Smooth muscle cell (in vitro differentiated cells): ENCODE data around the gene SPATA31E1. TPM values are rescaled to one million over a fixed set of nuclear protein-coding genes. Genes with fewer than 3 reads are reported as not detected.
A peak's percentile ranks its signal among the peaks of the same experiment; 100 is the strongest.

ENCODE experiments used
- DNase-seq: peaks from one replicate; lab custom pipeline; 2025; ENCODE audit not compliant: unreplicated experiment; lab: John Stamatoyannopoulos, UW
- H2AFZ ChIP-seq: fragments of 200-600 bp; sonication (generic); 2 replicates; pipeline ENCODE4 v1.6.0; 2016; ENCODE audit warnings: antibody characterized with exemption, low read depth, mild to moderate bottlenecking
- H3F3A ChIP-seq: fragments of 200-600 bp; sonication (generic); 2 replicates; pipeline ENCODE4 v1.6.0; 2017; ENCODE audit warnings: antibody characterized with exemption, low read depth
- H3K27ac ChIP-seq: fragments of 200-600 bp; sonication (generic); 2 replicates; pipeline ENCODE4 v1.5.1; 2016; ENCODE audit warnings: low read depth, mild to moderate bottlenecking
- H3K27me3 ChIP-seq: fragments of 200-600 bp; sonication (generic); 2 replicates; pipeline ENCODE4 v1.6.1; 2016; ENCODE audit warnings: low read depth, mild to moderate bottlenecking
- H3K36me3 ChIP-seq: fragments of 200-600 bp; sonication (generic); 2 replicates; pipeline ENCODE4 v1.5.1; 2016; ENCODE audit warnings: low read depth
- H3K4me1 ChIP-seq: fragments of 200-600 bp; sonication (generic); 2 replicates; pipeline ENCODE4 v1.5.1; 2016; ENCODE audit warnings: low read depth
- H3K4me2 ChIP-seq: fragments of 200-600 bp; sonication (generic); 2 replicates; pipeline ENCODE4 v1.6.0; 2016; ENCODE audit warnings: mild to moderate bottlenecking
- H3K4me3 ChIP-seq: fragments of 200-600 bp; sonication (generic); 2 replicates; pipeline ENCODE4 v1.5.1; 2016; ENCODE audit warnings: mild to moderate bottlenecking
- H3K79me2 ChIP-seq: fragments of 200-600 bp; sonication (generic); 2 replicates; pipeline ENCODE4 v1.6.0; 2016; ENCODE audit warnings: low read depth, mild to moderate bottlenecking
- H3K9ac ChIP-seq: fragments of 200-600 bp; sonication (generic); 2 replicates; pipeline ENCODE4 v1.6.0; 2016; ENCODE audit warnings: low read depth
- H3K9me3 ChIP-seq: fragments of 200-600 bp; sonication (generic); replicated peaks from 2 replicates; pipeline ENCODE4 v1.5.1; 2016; ENCODE audit warnings: low read depth
- H4K20me1 ChIP-seq: fragments of 200-600 bp; sonication (generic); 2 replicates; pipeline ENCODE4 v1.6.0; 2016; ENCODE audit warnings: low read depth
- WGBS: methylation state at CpG from one replicate; pipeline ENCODE4 v1.1.7; 2016; ENCODE audit warnings: low lambda C conversion rate; 5-methylcytosine and 5-hydroxymethylcytosine counted together
- polyA plus RNA-seq: library from polyadenylated mRNA; unstranded; fragments of >200 nt; fragmentation: Nextera tagmentation; extraction: Ambion mirVana; gene quantifications from 2 replicates; pipeline ENCODE4 v1.2.1, GENCODE V29; 2016
- total RNA-seq: library from RNA; depleted of rRNA; stranded (reverse); fragments of >200 nt; gene quantifications from 2 replicates; pipeline ENCODE4 v1.2.3, GENCODE V29; 2014
- TF ChIP-seq, protein P1 (sequence below): fragments of 200-600 bp; sonication (generic); IDR thresholded peaks from 2 replicates; pipeline ENCODE4 v1.5.1; 2017; ENCODE audit warnings: borderline replicate concordance, mild to moderate bottlenecking, antibody characterized with exemption; ENCODE audit not compliant: insufficient read depth, poor library complexity, severe bottlenecking

SPATA31E1 gene
- total and polyA plus RNA-seq, 2 experiments from 2014 or later, result not detected

DNA sequence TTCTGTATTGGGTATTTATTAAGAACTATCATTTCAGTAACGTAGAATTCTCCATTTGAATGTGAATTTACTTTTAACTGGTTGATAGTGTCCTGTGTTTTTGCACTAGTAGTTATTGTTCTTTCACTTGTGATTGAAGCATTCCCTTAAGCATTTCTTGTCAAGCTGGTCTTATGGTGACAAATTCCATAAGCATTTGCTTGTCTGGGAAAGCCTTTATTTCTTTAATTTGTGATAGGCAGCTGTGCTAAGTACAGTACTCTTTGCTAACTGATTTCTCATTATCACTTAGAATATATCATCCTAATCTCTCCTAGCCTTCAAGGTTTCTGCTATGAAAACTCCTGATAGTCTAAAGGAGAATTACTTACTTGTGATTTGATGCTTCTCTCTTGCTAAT, 21.3 kb upstream of the SPATA31E1 start:
- H3K79me2 ChIP-seq, result no peaks in the 10 kb centered on the region
- no peaks in the 10 kb centered on the region for H4K20me1 ChIP-seq
- no peaks in the 10 kb centered on the region for H3K4me1 ChIP-seq
- H2AFZ ChIP-seq, result no peak overlapping the region
- no peak overlapping the region for H3K4me2 ChIP-seq
- H3F3A ChIP-seq, result no peaks in the 10 kb centered on the region
- no peak overlapping the region for H3K4me3 ChIP-seq
- no peaks in the 10 kb centered on the region for H3K36me3 ChIP-seq
- DNase-seq, result no peak
- TF ChIP-seq, protein P1, sequence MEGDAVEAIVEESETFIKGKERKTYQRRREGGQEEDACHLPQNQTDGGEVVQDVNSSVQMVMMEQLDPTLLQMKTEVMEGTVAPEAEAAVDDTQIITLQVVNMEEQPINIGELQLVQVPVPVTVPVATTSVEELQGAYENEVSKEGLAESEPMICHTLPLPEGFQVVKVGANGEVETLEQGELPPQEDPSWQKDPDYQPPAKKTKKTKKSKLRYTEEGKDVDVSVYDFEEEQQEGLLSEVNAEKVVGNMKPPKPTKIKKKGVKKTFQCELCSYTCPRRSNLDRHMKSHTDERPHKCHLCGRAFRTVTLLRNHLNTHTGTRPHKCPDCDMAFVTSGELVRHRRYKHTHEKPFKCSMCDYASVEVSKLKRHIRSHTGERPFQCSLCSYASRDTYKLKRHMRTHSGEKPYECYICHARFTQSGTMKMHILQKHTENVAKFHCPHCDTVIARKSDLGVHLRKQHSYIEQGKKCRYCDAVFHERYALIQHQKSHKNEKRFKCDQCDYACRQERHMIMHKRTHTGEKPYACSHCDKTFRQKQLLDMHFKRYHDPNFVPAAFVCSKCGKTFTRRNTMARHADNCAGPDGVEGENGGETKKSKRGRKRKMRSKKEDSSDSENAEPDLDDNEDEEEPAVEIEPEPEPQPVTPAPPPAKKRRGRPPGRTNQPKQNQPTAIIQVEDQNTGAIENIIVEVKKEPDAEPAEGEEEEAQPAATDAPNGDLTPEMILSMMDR, result no peak
- no peaks in the 10 kb centered on the region for H3K27me3 ChIP-seq
- no peak overlapping the region for H3K9ac ChIP-seq
- H3K27ac ChIP-seq, result no peak overlapping the region
- peaks cover 7% of the 10 kb centered on the region for H3K9me3 ChIP-seq
- WGBS, result 97% methylated on average over 1 of the region's 1 CpG

DNA sequence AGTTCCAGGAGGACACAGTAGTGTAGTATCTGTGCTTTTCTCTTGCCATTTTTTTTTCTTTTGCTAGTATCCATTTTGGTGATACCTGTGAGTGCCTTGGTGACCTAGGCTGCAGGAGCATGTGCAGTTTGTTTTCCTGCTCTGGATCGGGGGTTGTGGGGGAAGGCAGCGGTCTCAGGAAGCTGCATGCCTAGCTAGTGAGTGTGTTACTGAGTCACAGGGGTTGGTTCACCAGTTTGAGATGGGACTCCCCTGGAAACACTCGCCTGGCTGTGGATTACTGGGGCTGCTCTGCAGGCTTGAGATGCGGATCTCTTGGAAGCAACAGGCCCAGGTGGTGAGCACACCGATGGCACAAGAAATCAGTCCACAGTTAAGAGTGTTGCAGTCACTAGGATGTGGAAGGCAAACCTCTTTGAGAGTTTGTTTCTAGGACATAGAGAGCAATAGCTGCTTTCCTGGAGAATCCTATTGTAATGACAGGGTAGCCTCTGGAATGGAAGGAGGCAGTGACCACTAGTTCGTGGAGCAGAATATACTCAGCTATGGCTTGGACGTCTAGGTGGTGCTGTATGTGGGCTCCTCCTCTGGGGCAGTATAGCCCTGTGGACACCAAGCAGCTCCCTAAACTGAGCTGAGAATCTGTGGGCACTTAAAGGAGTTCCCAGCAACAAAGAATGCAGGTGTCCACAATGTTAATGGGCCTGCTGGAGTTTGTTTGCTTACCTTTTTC, 20.0 kb upstream of the SPATA31E1 start:
- 34% methylated on average over 7 of the region's 7 CpGs for WGBS
- Histone ChIP-seq H3K79me2 (no peaks in the 10 kb centered on the region), H2AFZ (no peak overlapping the region), H3K27me3 (no peaks in the 10 kb centered on the region), H3K9me3 (peaks cover 7% of the 10 kb centered on the region), H3K36me3 (no peaks in the 10 kb centered on the region), H3K9ac (peak overlapping the region; percentile 3), H3K4me1 (no peaks in the 10 kb centered on the region), H4K20me1 (no peaks in the 10 kb centered on the region), H3F3A (no peaks in the 10 kb centered on the region), H3K4me2 (no peak overlapping the region), H3K4me3 (no peak overlapping the region), H3K27ac (peak overlapping the region; percentile 52)
- no peak for DNase-seq
- TF ChIP-seq, protein P1, result no peak

DNA sequence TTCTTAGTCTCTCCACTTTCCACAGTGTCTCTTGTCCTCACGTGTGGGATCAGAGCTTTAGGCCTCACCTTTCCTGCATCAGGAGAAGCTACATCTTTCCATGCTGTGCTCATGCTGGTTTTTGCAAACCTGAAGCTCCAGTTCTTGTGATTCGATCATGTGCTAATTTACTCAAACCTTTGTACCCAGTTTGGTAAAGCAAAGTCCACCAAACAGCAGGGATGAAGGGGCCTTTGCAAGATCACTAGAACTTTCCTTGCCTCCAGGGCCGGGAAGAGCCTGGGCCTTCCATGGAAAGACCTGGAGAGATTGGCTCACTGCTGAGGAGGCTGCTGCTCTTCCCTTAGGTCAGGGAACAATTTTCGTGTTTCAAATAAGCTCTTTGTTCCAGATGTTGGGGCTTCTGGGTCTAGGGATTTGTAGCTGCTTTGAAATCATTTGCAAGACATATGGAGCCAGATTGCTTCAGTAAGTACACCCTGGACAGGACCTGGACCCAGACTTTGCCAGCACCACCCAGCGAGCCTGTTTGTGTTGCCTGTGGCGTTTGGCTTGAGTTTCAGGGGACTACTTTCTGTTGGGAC, 18.7 kb upstream of the SPATA31E1 start:
- Histone ChIP-seq H3K36me3 (no peaks in the 10 kb centered on the region), H3K4me1 (no peaks in the 10 kb centered on the region), H3K9ac (no peak overlapping the region), H2AFZ (no peak overlapping the region), H3K4me3 (no peak overlapping the region), H3K4me2 (no peak overlapping the region), H4K20me1 (no peaks in the 10 kb centered on the region), H3K9me3 (peaks cover 7% of the 10 kb centered on the region), H3K79me2 (no peaks in the 10 kb centered on the region), H3K27me3 (no peaks in the 10 kb centered on the region), H3F3A (no peaks in the 10 kb centered on the region), H3K27ac (no peak overlapping the region)
- WGBS, result 90% methylated on average over 6 of the region's 6 CpGs
- TF ChIP-seq, protein P1, result no peak
- no peak for DNase-seq
